ENCODE measurements around the gene SUPT6H.

SUPT6H gene

GRCh38 chr17:28718333-28719020 lies 56.5 kb downstream of the SUPT6H start:
- H3K36me3 ChIP-seq (ENCODE audit: control insufficient read depth in 2 of 2, insufficient read depth in 1 of 2, low read length in 2 of 2): peaks cover 33 to 66% of the 10 kb centered on the region in 2 experiments
- no peaks in the 10 kb centered on the region for H3K9me3 ChIP-seq (ENCODE audit: control insufficient read depth, insufficient read depth, low read depth, low read length)
- POLR2A ChIA-PET: interaction anchor here (1.1 to 4.3 kb wide), 9 partner anchors 10 to 233 kb away, joined by 4 to 190 read pairs (median 17); partner anchors contain the start of genes BLTP2, NEK8, PHF12 and PIGS
- H3K27ac ChIP-seq (ENCODE audit: extremely low read depth, low read depth, low read length): peak overlapping the region; percentile 95
- H3K4me1 ChIP-seq (ENCODE audit: control insufficient read depth, insufficient read depth, low read length): peaks cover 21% of the 10 kb centered on the region
- CTCF ChIA-PET: interaction anchor here (0.9 to 13.6 kb wide), 2 partner anchors 28 to 45 kb away, joined by 3 to 445 read pairs; partner anchors contain the start of gene TRAF4
- H3K4me3 ChIP-seq (ENCODE audit: low read depth, low read length): peak overlapping the region; percentile 67
- TF ChIP-seq ZNF398 (tag by site-specific recombination; IDR thresholded peaks at IDR 0.05) (no peak; the same call in 1 of the 2 replicates), PRDM10 (tag by site-specific recombination; IDR thresholded peaks at IDR 0.05) (peak; percentile 96), ZNF169 (tag by site-specific recombination; IDR thresholded peaks at IDR 0.05) (no peak), ZNF366 (tag by site-specific recombination; conservative IDR thresholded peaks at IDR 0.05) (peak; percentile 67), PRDM1 (tag by site-specific recombination; IDR thresholded peaks at IDR 0.05) (peak; percentile 40; the same call in 1 of the 2 replicates), TRIM28 (IDR thresholded peaks at IDR 0.05; ENCODE audit: borderline replicate concordance, low read length) (no peak), PRDM4 (tag by site-specific recombination; IDR thresholded peaks at IDR 0.05) (0 out of 2 replicates have a peak, but pooled peaks have one; percentile 11), ZNF138 (tag by site-specific recombination; IDR thresholded peaks at IDR 0.05; ENCODE audit: borderline replicate concordance) (no peak), ZNF530 (tag by site-specific recombination; IDR thresholded peaks at IDR 0.05; ENCODE audit: low read depth) (no peak), ZIC2 (tag by site-specific recombination; IDR thresholded peaks at IDR 0.05) (peak; percentile 15; the same call in 1 of the 2 replicates), ZFHX2 (tag by site-specific recombination; conservative IDR thresholded peaks at IDR 0.05) (no peak), ZFP37 (tag by site-specific recombination; IDR thresholded peaks at IDR 0.05) (0 out of 2 replicates have a peak, but pooled peaks have one; percentile 56), GLIS2 (tag by site-specific recombination; IDR thresholded peaks at IDR 0.05) (0 out of 2 replicates have a peak, but pooled peaks have one; percentile 56), KLF1 (tag by site-specific recombination; IDR thresholded peaks at IDR 0.05) (0 out of 2 replicates have a peak, but pooled peaks have one; percentile 1), ZNF560 (tag by site-specific recombination; IDR thresholded peaks at IDR 0.05; ENCODE audit: borderline replicate concordance) (no peak), KLF10 (tag by site-specific recombination; IDR thresholded peaks at IDR 0.05) (no peak), GLIS1 (tag by site-specific recombination; IDR thresholded peaks at IDR 0.05) (peak; percentile 99), ZNF623 (tag by site-specific recombination; IDR thresholded peaks at IDR 0.05) (no peak), ZNF335 (tag by site-specific recombination; conservative IDR thresholded peaks at IDR 0.05) (peak; percentile 13; the same call in 1 of the 2 replicates), SP2 (tag by site-specific recombination; IDR thresholded peaks at IDR 0.05) (peak; percentile 3; the same call in 1 of the 2 replicates), ZNF416 (tag by site-specific recombination; IDR thresholded peaks at IDR 0.05) (no peak), ZBTB10 (tag by site-specific recombination; IDR thresholded peaks at IDR 0.05) (0 out of 2 replicates have a peak, but pooled peaks have one; percentile 8), ZNF394 (tag by site-specific recombination; IDR thresholded peaks at IDR 0.05; ENCODE audit: borderline replicate concordance) (0 out of 2 replicates have a peak, but pooled peaks have one; percentile 15), ZNF585B (tag by site-specific recombination; IDR thresholded peaks at IDR 0.05) (no peak), ZBTB17 (tag by site-specific recombination; IDR thresholded peaks at IDR 0.05) (peak; percentile 48)
